AG04449 (cell line): ENCODE data around the gene WDR49.

Experiments used
- CTCF ChIA-PET: fragments of 350-600 bp; formaldehyde crosslinking; extraction: SDS; loops from one replicate; lab custom pipeline; 2021; ENCODE audit warnings: antibody characterized with exemption; lab: Yijun Ruan, JAX
- POLR2A ChIA-PET: fragments of 400-600, 350-600 bp; formaldehyde crosslinking; extraction: SDS; loops from one replicate; lab custom pipeline; 2020; ENCODE audit warnings: antibody characterized with exemption, inconsistent platforms; lab: Yijun Ruan, JAX
- DNase-seq: peaks from one replicate; pipeline ENCODE4 v3.0.0-alpha.2; 2010; ENCODE audit warnings: low read depth, low spot score
- H3K4me3 ChIP-seq: 2 replicates; pipeline ENCODE4 v1.5.1; 2011; ENCODE audit warnings: low read depth, mild to moderate bottlenecking, control low read depth, low read length
- CTCF ChIP-seq: IDR thresholded peaks from one replicate; pipeline ENCODE4 v1.5.1; 2011; ENCODE audit warnings: mild to moderate bottlenecking, moderate library complexity, low read length, control low read depth, inconsistent platforms; ENCODE audit not compliant: insufficient read depth; ENCODE audit errors: missing control alignments

Gene WDR49

GRCh38 chr3:167679526-167679925 lies 25.8 kb upstream of the WDR49 start:
- TF ChIP-seq CTCF = no peak
- no peak for DNase-seq
- no peak overlapping the region for H3K4me3 ChIP-seq
- CTCF ChIA-PET = no interaction called here
- POLR2A ChIA-PET = interaction anchor here (0.5 kb wide), 1 partner anchor 393 kb away, joined by 4 read pairs; no protein-coding TSS in a partner anchor

- DNase-seq = no peak
- ChIA-PET POLR2A (no interaction called here), CTCF (interaction anchor here (6.7 kb wide), 1 partner anchor 9 kb away, joined by 46 read pairs; no protein-coding TSS in a partner anchor)
- TF ChIP-seq CTCF = no peak
- H3K4me3 ChIP-seq = no peak overlapping the region
Measured at GRCh38 chr3:167675848-167676247, 22.1 kb upstream of the WDR49 start.

DNA sequence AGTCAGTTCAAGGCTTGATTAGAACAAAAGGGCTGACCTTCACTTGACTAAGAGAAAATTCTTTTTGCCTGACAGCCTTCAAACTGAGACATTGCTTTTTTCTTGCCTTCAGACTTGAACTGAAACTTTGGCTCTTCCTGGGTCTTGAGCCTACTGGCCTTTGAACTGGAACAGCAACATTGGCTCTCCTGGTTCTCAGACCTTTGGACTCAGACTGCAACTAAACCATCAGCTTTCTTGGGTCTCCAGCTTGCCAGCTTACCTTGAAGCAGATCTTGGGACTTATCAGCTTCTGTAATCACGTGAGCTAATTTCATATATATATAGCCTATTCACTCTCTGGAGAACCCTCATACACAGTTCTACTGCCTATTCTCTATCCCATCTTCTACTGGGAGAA lies 19.5 kb upstream of the WDR49 start:
- ChIA-PET CTCF (interaction anchor here (6.7 kb wide), 1 partner anchor 11 kb away, joined by 46 read pairs; no protein-coding TSS in a partner anchor), POLR2A (no interaction called here)
- no peak for DNase-seq
- H3K4me3 ChIP-seq = no peak overlapping the region
- TF ChIP-seq CTCF = no peak

DNA sequence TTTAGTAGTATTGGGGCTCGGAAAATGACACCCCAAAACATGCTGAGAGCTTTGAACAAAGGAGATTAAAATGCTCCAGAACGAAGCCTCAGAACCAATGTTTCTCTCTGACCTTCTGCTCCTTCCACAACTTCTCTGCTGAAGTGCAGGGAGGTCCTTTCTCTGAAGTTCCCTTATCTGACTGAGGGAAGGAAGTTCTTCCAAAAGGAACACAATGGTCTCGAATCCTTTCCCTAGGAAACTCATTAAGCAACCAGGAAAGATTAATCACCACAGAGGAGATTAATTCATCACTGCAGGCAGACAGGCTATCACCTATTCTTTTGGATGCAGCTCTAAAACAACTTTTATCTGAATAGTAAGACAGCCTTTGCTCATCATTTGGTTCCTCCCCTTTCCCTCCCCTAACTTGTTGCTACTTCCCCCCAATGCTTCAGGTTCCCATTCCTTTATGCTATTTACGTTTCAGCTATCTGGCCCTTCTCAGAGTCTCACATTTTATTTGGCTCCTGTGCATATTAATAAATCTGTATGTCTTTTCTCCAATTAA lies 18.2 kb upstream of the WDR49 start:
- H3K4me3 ChIP-seq = no peak overlapping the region
- POLR2A ChIA-PET = no interaction called here
- no peak for DNase-seq
- CTCF ChIA-PET = interaction anchor here (6.7 kb wide), 1 partner anchor 12 kb away, joined by 46 read pairs; no protein-coding TSS in a partner anchor
- TF ChIP-seq CTCF = no peak

DNA sequence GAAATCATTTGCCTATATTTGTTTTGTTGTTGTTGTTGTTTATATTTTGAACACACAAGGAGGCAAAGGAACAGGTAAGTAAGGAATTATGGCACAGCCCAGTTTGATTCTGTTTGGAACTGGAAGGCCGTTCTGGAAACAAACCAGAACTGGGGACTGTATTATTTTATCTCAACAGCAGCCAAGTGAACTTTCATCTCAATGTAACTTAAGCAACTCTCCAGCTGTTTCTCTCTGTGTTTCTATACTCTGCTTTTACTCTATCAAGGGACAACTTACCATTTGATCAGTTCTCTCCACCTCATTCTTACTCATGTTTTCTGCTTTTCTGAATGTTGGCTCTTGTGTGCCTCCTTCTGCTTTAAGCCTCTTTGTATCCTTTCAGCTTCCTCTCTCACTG lies 16.0 kb upstream of the WDR49 start:
- H3K4me3 ChIP-seq = no peak overlapping the region
- TF ChIP-seq CTCF = no peak
- CTCF ChIA-PET = interaction anchor here (6.7 kb wide), 1 partner anchor 15 kb away, joined by 46 read pairs; no protein-coding TSS in a partner anchor
- no peak for DNase-seq
- POLR2A ChIA-PET = interaction anchor here (0.9 kb wide), 1 partner anchor 72 kb away, joined by 3 read pairs; no protein-coding TSS in a partner anchor

DNA sequence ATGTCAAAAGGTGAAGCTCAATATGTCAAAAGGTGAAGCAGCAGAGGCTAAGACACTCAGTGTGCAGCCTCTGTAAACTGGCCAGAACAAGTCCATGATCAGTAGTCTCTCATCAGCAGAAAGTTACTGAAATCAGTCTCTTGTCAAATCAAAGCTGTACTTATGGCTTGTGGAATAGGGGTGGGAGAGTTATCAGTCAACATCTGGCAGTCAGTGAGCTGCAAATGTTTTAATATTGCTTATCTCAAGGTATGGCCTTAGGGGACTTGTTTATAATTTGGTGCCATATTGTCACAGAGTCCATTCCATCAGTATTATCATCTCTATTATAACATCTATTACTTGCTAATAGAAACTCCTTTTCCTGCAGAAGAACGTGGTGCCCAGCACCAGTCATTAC lies 14.9 kb upstream of the WDR49 start:
- CTCF ChIA-PET = interaction anchor here (0.8 to 1.4 kb wide), 2 partner anchors 10 to 15 kb away, joined by 3 to 5 read pairs; no protein-coding TSS in a partner anchor
- H3K4me3 ChIP-seq = no peak overlapping the region
- DNase-seq = no peak
- POLR2A ChIA-PET = no interaction called here
- TF ChIP-seq CTCF = no peak
